Right lobe of liver (tissue), 6 donors: ENCODE data around the gene ZBTB32. TPM values are rescaled to one million over a fixed set of nuclear protein-coding genes. Genes with fewer than 3 reads are reported as not detected.

Experiments
- ATAC-seq, 4 donors: fragments of 200-7000 bp; cut with Tn5 transposase; one replicate each; pipeline ENCODE4 v1.9.1; 2020; ENCODE audit warnings: mild to moderate bottlenecking in 4 of 4, moderate library complexity in 4 of 4
- DNase-seq, 3 donors: peaks; one replicate each; pipeline ENCODE4 v3.0.0-alpha.2; 2020
- H3K27ac ChIP-seq, 3 donors: fragments of 200-600 bp; one replicate each; pipeline ENCODE4 v1.8.0; 2022
- H3K27me3 ChIP-seq, 2 donors: fragments of 200-600 bp; one replicate each; pipeline ENCODE4 v1.8.0; 2022
- H3K36me3 ChIP-seq, 4 donors: fragments of 200-600 bp; sonication (generic) in 1 of 4; one replicate each; pipeline versions ENCODE4 v1.5.1 to v1.8.0; 2017 to 2022; ENCODE audit warnings: control low read depth in 1 of 4
- H3K4me1 ChIP-seq, 4 donors: fragments of 200-600 bp; sonication (generic) in 1 of 4; one replicate each; pipeline versions ENCODE4 v1.5.1 to v1.8.0; 2017 to 2022; ENCODE audit warnings: control low read depth in 1 of 4
- H3K4me3 ChIP-seq, 3 donors: fragments of 200-600 bp; one replicate each; pipeline ENCODE4 v1.8.0; 2022
- H3K9me3 ChIP-seq, 4 donors: fragments of 200-600 bp; sonication (generic) in 1 of 4; one replicate each; pipeline versions ENCODE4 v1.5.1 to v1.8.0; 2017 to 2022; ENCODE audit warnings: control low read depth in 1 of 4
- CTCF ChIP-seq, 4 donors: fragments of 200-600 bp in 3 of 4; fragments of 450-650 bp in 1 of 4; IDR thresholded peaks; one replicate each; pipeline versions ENCODE4 v1.5.1 to v1.8.0; 2016 to 2022; ENCODE audit warnings: antibody characterized with exemption in 4 of 4, mild to moderate bottlenecking in 2 of 4
- POLR2A ChIP-seq: fragments of 450-650 bp; IDR thresholded peaks from one replicate; pipeline ENCODE4 v1.6.1; 2017; ENCODE audit warnings: antibody characterized with exemption, mild to moderate bottlenecking
- WGBS: methylation state at CpG from one replicate; pipeline ENCODE4 v1.1.6; 2018; ENCODE audit warnings: low coverage, low lambda C conversion rate; ENCODE audit not compliant: insufficient coverage; ENCODE audit errors: missing lambda C conversion rate; 5-methylcytosine and 5-hydroxymethylcytosine counted together
- intact Hi-C, 2 donors: fragments of 100-400 bp; cut with DNase I; formaldehyde crosslinking; loops; one replicate each; pipeline versions ENCODE4 v1.11.2 to v1.14.1; 2022
- total RNA-seq, 6 experiments: library from RNA; depleted of rRNA in 2 of 6; stranded (reverse); fragments of >200 nt in 2 of 6; fragmentation: NEBNext Ultra II Directional in 3 of 6; extraction: Animal tissue kit (Norgen Biotek cat#: 25700) in 3 of 6; gene quantifications; one replicate each; pipeline versions ENCODE4 v1.1.0 to v1.2.4, GENCODE V29; 2016 to 2023
- donor health status: DM: no; HTN: yes; CAD: no.
- donor health status: DM: no; HTN: no; CAD: no.
- donor health status: DM: no; HTN: no; CAD: no.
- donor health status: DM: no; HTN: yes; CAD: no.
- donor health status: DM: no; HTN: yes; CAD: no.

Gene ZBTB32
- total RNA-seq, 6 experiments from 2014 or later, result 0.15 TPM; not detected in 5

GRCh38 chr19:35708391-35708790 is 4.0 kb downstream of the ZBTB32 start:
- intact Hi-C loops, result no loop called here
- ATAC-seq (no peak), DNase-seq (no peak)
- Histone ChIP-seq H3K36me3 (no peaks in the 10 kb centered on the region), H3K9me3 (no peaks in the 10 kb centered on the region), H3K4me3 (no peak overlapping the region), H3K4me1 (no peaks in the 10 kb centered on the region), H3K27ac (no peak overlapping the region), H3K27me3 (no peaks in the 10 kb centered on the region)
- TF ChIP-seq POLR2A (no peak), CTCF (IDR thresholded peaks at IDR 0.05) (no peak)
- WGBS, result no CpG with 5 or more reads among the region's 1 CpG

GRCh38 chr19:35710784-35711723 is 6.7 kb downstream of the ZBTB32 start:
- intact Hi-C loops, result no loop called here
- Histone ChIP-seq H3K9me3 (no peaks in the 10 kb centered on the region), H3K36me3 (no peaks in the 10 kb centered on the region), H3K4me1 (peaks cover 0 to 7% (median 3%) of the 10 kb centered on the region in 4 donors), H3K27ac (no peak overlapping the region), H3K4me3 (no peak overlapping the region), H3K27me3 (no peaks in the 10 kb centered on the region)
- ATAC-seq, result no peak
- no peak for TF ChIP-seq POLR2A
- TF ChIP-seq CTCF (IDR thresholded peaks at IDR 0.05), result no peak
- no peak for DNase-seq
- 57% methylated on average over 8 of the region's 13 CpGs for WGBS

- ATAC-seq, result no peak
- Histone ChIP-seq H3K4me1 (peaks cover 0 to 9% (median 4%) of the 10 kb centered on the region in 4 donors), H3K36me3 (no peaks in the 10 kb centered on the region), H3K27ac (no peak overlapping the region), H3K4me3 (no peak overlapping the region), H3K9me3 (no peaks in the 10 kb centered on the region), H3K27me3 (no peaks in the 10 kb centered on the region)
- no peak for DNase-seq
- TF ChIP-seq CTCF (IDR thresholded peaks at IDR 0.05) (no peak), POLR2A (no peak)
- 65% methylated on average over 7 of the region's 11 CpGs for WGBS
- intact Hi-C loops, result no loop called here
Measured at GRCh38 chr19:35712567-35713505, 8.5 kb downstream of the ZBTB32 start.

- H3K4me3 ChIP-seq, result no peak overlapping the region
- H3K9me3 ChIP-seq, result no peaks in the 10 kb centered on the region
- intact Hi-C loops, result no loop called here
- WGBS, result 73% methylated on average over 2 of the region's 2 CpGs
- H3K36me3 ChIP-seq, result no peaks in the 10 kb centered on the region
- ATAC-seq (no peak), DNase-seq (no peak)
- H3K4me1 ChIP-seq, result peaks cover 0 to 9% (median 4%) of the 10 kb centered on the region in 4 donors
- no peak overlapping the region for H3K27ac ChIP-seq
- TF ChIP-seq CTCF (IDR thresholded peaks at IDR 0.05), result no peak
- TF ChIP-seq POLR2A, result no peak
- H3K27me3 ChIP-seq, result no peaks in the 10 kb centered on the region
Measured at GRCh38 chr19:35713506-35713850, 9.1 kb downstream of the ZBTB32 start.
